SK-N-SH (cell line): ENCODE results near the gene CCDC57. TPM values are rescaled to one million over a fixed set of nuclear protein-coding genes. Genes with fewer than 3 reads are reported as not detected.

Experiments
- CTCF ChIA-PET: fragments of 300-600, 350-600 bp; formaldehyde crosslinking; extraction: SDS; loops from one replicate; lab custom pipeline; 2021; lab: Yijun Ruan, JAX
- POLR2A ChIA-PET: fragments of 350-600 bp; sonication (Branson Sonifier 250); formaldehyde crosslinking; extraction: SDS; loops from one replicate; lab custom pipeline; 2020; ENCODE audit warnings: antibody characterized with exemption, inconsistent platforms; lab: Yijun Ruan, JAX
- DNase-seq: peaks from one replicate; pipeline ENCODE4 v3.0.0; 2012
- H2AFZ ChIP-seq: fragments of 200-600 bp; sonication (generic); 2 replicates; pipeline ENCODE4 v1.8.1; 2016; ENCODE audit warnings: antibody characterized with exemption, mild to moderate bottlenecking, low read depth
- H3F3A ChIP-seq: fragments of 200-600 bp; sonication (generic); replicated peaks from 2 replicates; pipeline ENCODE3; 2016; ENCODE audit warnings: antibody characterized with exemption, mild to moderate bottlenecking; ENCODE audit not compliant: insufficient read depth
- H3K27ac ChIP-seq, 2 experiments: fragments of 200-500 bp in 1 of 2; fragments of 200-600 bp in 1 of 2; sonication (Bioruptor generic) in 1 of 2; sonication (generic), shearing (Covaris generic) in 1 of 2; 2 replicates each; pipeline versions ENCODE4 v1.5.1 to v1.6.1; 2014 to 2016; ENCODE audit warnings: low read depth in 2 of 2, inconsistent platforms in 1 of 2, low read length in 1 of 2, mild to moderate bottlenecking in 1 of 2, mixed read lengths in 1 of 2
- H3K27me3 ChIP-seq: fragments of 200-600 bp; sonication (generic), shearing (Covaris generic); 2 replicates; pipeline ENCODE4 v1.6.1; 2016; ENCODE audit warnings: mixed run types; ENCODE audit not compliant: insufficient read depth
- H3K36me3 ChIP-seq, 2 experiments: fragments of 200-500 bp in 1 of 2; fragments of 200-600 bp in 1 of 2; sonication (Bioruptor generic) in 1 of 2; sonication (generic) in 1 of 2; replicated peaks in 1 of 2; 2 replicates each; pipeline versions ENCODE3 to v1.5.1; 2014 to 2016; ENCODE audit warnings: low read length in 1 of 2, mild to moderate bottlenecking in 1 of 2; ENCODE audit not compliant: insufficient read depth in 2 of 2, control insufficient read depth in 1 of 2
- H3K4me1 ChIP-seq, 2 experiments: fragments of 200-500 bp in 1 of 2; fragments of 200-600 bp in 1 of 2; sonication (Bioruptor generic) in 1 of 2; sonication (generic), shearing (Covaris generic) in 1 of 2; 2 replicates each; pipeline versions ENCODE4 v1.5.1 to v1.6.1; 2014 to 2016; ENCODE audit warnings: low read depth in 1 of 2, low read length in 1 of 2, mixed run types in 1 of 2; ENCODE audit not compliant: insufficient read depth in 2 of 2, control insufficient read depth in 1 of 2
- H3K4me2 ChIP-seq: fragments of 200-600 bp; sonication (generic), shearing (Covaris generic); 2 replicates; pipeline ENCODE4 v1.6.1; 2017; ENCODE audit warnings: mixed run types
- H3K4me3 ChIP-seq, 2 experiments: fragments of 200-500 bp in 1 of 2; fragments of 200-600 bp in 1 of 2; sonication (Bioruptor generic) in 1 of 2; sonication (generic), shearing (Covaris generic) in 1 of 2; 2 replicates each; pipeline versions ENCODE4 v1.5.1 to v1.8.1; 2014 to 2016; ENCODE audit warnings: low read depth in 2 of 2, inconsistent platforms in 1 of 2, low read length in 1 of 2, mild to moderate bottlenecking in 1 of 2, mixed read lengths in 1 of 2, moderate library complexity in 1 of 2
- H3K79me2 ChIP-seq: fragments of 200-600 bp; sonication (generic); 2 replicates; pipeline ENCODE4 v1.8.1; 2017; ENCODE audit warnings: mild to moderate bottlenecking; ENCODE audit not compliant: insufficient read depth
- H3K9ac ChIP-seq: fragments of 200-600 bp; sonication (generic); 2 replicates; pipeline ENCODE4 v1.6.1; 2017; ENCODE audit warnings: mixed run types
- H3K9me2 ChIP-seq: fragments of 200-600 bp; sonication (generic); 2 replicates; pipeline ENCODE4 v1.6.1; 2017; ENCODE audit warnings: mixed run types
- H3K9me3 ChIP-seq: fragments of 200-600 bp; sonication (generic); 2 replicates; pipeline ENCODE4 v1.6.1; 2017; ENCODE audit warnings: mixed run types, mild to moderate bottlenecking, moderate library complexity
- H4K20me1 ChIP-seq: fragments of 200-600 bp; sonication (generic); 2 replicates; pipeline ENCODE4 v1.6.1; 2017; ENCODE audit warnings: mild to moderate bottlenecking, mixed run types; ENCODE audit not compliant: insufficient read depth
- CHD2 ChIP-seq: fragments of 150-350 bp; IDR thresholded peaks from 2 replicates; pipeline ENCODE4 v1.6.1; 2018; ENCODE audit warnings: low read length; ENCODE audit not compliant: partially characterized antibody
- EP300 ChIP-seq, 2 experiments: IDR thresholded peaks; 2 replicates each; pipeline versions ENCODE4 v1.4.0 to v1.6.1; 2012; ENCODE audit warnings: borderline replicate concordance in 1 of 2, low read depth in 1 of 2, low read length in 1 of 2
- EZH2phosphoT487 ChIP-seq: fragments of 200-600 bp; sonication (generic); IDR thresholded peaks from 2 replicates; pipeline ENCODE4 v1.6.1; 2017; ENCODE audit warnings: low read depth, mixed run types, mild to moderate bottlenecking, antibody characterized with exemption, moderate library complexity, borderline replicate concordance
- FOSL2 ChIP-seq: IDR thresholded peaks from 2 replicates; pipeline ENCODE4 v1.4.0; 2012; ENCODE audit warnings: low read depth, mild to moderate bottlenecking, moderate library complexity, borderline replicate concordance
- FOXJ3 ChIP-seq: sonication (generic); formaldehyde crosslinking; IDR thresholded peaks from 2 replicates; pipeline ENCODE4 v1.5.1; 2020; ENCODE audit warnings: mild to moderate bottlenecking, missing genetic modification reagents
- GATA2 ChIP-seq: sonication (generic); formaldehyde crosslinking; IDR thresholded peaks from 2 replicates; pipeline ENCODE4 v1.5.0; 2020; ENCODE audit warnings: mild to moderate bottlenecking, missing genetic modification reagents
- MXI1 ChIP-seq: IDR thresholded peaks from 2 replicates; pipeline ENCODE4 v1.6.1; 2012; ENCODE audit warnings: mild to moderate bottlenecking, low read depth, low read length, improper control_type of control experiment
- POLR2AphosphoS5 ChIP-seq: IDR thresholded peaks from 2 replicates; pipeline ENCODE4 v1.6.1; 2012; ENCODE audit warnings: low read depth, low read length
- RCOR1 ChIP-seq: fragments of 150-350 bp; IDR thresholded peaks from 2 replicates; pipeline ENCODE4 v1.6.1; 2017; ENCODE audit warnings: antibody characterized with exemption, low read length
- RXRA ChIP-seq: IDR thresholded peaks from 2 replicates; pipeline ENCODE4 v1.4.0; 2012; ENCODE audit warnings: low read depth, mild to moderate bottlenecking, borderline replicate concordance
- TAF1 ChIP-seq: IDR thresholded peaks from 2 replicates; pipeline ENCODE4 v1.6.1; 2012; ENCODE audit warnings: low read depth, mild to moderate bottlenecking, low read length, moderate library complexity, borderline replicate concordance
- TCF12 ChIP-seq: IDR thresholded peaks from 2 replicates; pipeline ENCODE4 v1.4.0; 2012
- USF2 ChIP-seq: fragments of 150-350 bp; IDR thresholded peaks from 2 replicates; pipeline ENCODE4 v1.6.1; 2017; ENCODE audit warnings: antibody characterized with exemption, low read length, low read depth, borderline replicate concordance
- WGBS: methylation state at CpG from one replicate; pipeline ENCODE4 v1.1.6; 2017; ENCODE audit warnings: low lambda C conversion rate; 5-methylcytosine and 5-hydroxymethylcytosine counted together
- polyA plus RNA-seq, 3 experiments: library from polyadenylated mRNA; depleted of rRNA; stranded (reverse); fragments of >200 nt; gene quantifications; 2 replicates each; pipeline ENCODE4 v1.2.3, GENCODE V29; 2012
- TF ChIP-seq, protein P1 (sequence below): fragments of 200-600 bp; sonication (generic); IDR thresholded peaks from 2 replicates; pipeline ENCODE4 v1.6.1; 2017; ENCODE audit warnings: antibody characterized with exemption, mild to moderate bottlenecking, moderate library complexity
- TF ChIP-seq, protein P2 (sequence below): IDR thresholded peaks from 2 replicates; pipeline ENCODE4 v1.4.0; 2012; ENCODE audit warnings: low read depth, borderline replicate concordance
- TF ChIP-seq, protein P3 (sequence below): IDR thresholded peaks from 2 replicates; pipeline ENCODE4 v1.6.1; 2012; ENCODE audit warnings: mild to moderate bottlenecking, low read depth, low read length, moderate library complexity

Gene CCDC57
- polyA plus RNA-seq, 1 of the 3 experiments (the other 2 are of a cell fraction): 68.6 TPM

- H3K9me2 ChIP-seq: no peaks in the 10 kb centered on the region
- DNase-seq: no peak
- peak overlapping the region; percentile 19; the same call in 1 of the 2 replicates for H3K4me2 ChIP-seq
- TF ChIP-seq RXRA (no peak), EZH2phosphoT487 (no peak), CHD2 (no peak), POLR2AphosphoS5 (no peak), TCF12 (no peak), FOXJ3 (CRISPR knock-in tag) (no peak), EP300 (IDR thresholded peaks at IDR 0.05; ENCODE audit: borderline replicate concordance in 1 of 2, low read depth in 1 of 2, low read length in 1 of 2) (no peak), FOSL2 (no peak), USF2 (no peak), MXI1 (no peak), TAF1 (no peak), GATA2 (no peak), RCOR1 (no peak)
- TF ChIP-seq, protein P1, sequence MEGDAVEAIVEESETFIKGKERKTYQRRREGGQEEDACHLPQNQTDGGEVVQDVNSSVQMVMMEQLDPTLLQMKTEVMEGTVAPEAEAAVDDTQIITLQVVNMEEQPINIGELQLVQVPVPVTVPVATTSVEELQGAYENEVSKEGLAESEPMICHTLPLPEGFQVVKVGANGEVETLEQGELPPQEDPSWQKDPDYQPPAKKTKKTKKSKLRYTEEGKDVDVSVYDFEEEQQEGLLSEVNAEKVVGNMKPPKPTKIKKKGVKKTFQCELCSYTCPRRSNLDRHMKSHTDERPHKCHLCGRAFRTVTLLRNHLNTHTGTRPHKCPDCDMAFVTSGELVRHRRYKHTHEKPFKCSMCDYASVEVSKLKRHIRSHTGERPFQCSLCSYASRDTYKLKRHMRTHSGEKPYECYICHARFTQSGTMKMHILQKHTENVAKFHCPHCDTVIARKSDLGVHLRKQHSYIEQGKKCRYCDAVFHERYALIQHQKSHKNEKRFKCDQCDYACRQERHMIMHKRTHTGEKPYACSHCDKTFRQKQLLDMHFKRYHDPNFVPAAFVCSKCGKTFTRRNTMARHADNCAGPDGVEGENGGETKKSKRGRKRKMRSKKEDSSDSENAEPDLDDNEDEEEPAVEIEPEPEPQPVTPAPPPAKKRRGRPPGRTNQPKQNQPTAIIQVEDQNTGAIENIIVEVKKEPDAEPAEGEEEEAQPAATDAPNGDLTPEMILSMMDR: no peak
- TF ChIP-seq, protein P2, sequence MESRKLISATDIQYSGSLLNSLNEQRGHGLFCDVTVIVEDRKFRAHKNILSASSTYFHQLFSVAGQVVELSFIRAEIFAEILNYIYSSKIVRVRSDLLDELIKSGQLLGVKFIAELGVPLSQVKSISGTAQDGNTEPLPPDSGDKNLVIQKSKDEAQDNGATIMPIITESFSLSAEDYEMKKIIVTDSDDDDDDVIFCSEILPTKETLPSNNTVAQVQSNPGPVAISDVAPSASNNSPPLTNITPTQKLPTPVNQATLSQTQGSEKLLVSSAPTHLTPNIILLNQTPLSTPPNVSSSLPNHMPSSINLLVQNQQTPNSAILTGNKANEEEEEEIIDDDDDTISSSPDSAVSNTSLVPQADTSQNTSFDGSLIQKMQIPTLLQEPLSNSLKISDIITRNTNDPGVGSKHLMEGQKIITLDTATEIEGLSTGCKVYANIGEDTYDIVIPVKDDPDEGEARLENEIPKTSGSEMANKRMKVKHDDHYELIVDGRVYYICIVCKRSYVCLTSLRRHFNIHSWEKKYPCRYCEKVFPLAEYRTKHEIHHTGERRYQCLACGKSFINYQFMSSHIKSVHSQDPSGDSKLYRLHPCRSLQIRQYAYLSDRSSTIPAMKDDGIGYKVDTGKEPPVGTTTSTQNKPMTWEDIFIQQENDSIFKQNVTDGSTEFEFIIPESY: no peak
- TF ChIP-seq, protein P3, sequence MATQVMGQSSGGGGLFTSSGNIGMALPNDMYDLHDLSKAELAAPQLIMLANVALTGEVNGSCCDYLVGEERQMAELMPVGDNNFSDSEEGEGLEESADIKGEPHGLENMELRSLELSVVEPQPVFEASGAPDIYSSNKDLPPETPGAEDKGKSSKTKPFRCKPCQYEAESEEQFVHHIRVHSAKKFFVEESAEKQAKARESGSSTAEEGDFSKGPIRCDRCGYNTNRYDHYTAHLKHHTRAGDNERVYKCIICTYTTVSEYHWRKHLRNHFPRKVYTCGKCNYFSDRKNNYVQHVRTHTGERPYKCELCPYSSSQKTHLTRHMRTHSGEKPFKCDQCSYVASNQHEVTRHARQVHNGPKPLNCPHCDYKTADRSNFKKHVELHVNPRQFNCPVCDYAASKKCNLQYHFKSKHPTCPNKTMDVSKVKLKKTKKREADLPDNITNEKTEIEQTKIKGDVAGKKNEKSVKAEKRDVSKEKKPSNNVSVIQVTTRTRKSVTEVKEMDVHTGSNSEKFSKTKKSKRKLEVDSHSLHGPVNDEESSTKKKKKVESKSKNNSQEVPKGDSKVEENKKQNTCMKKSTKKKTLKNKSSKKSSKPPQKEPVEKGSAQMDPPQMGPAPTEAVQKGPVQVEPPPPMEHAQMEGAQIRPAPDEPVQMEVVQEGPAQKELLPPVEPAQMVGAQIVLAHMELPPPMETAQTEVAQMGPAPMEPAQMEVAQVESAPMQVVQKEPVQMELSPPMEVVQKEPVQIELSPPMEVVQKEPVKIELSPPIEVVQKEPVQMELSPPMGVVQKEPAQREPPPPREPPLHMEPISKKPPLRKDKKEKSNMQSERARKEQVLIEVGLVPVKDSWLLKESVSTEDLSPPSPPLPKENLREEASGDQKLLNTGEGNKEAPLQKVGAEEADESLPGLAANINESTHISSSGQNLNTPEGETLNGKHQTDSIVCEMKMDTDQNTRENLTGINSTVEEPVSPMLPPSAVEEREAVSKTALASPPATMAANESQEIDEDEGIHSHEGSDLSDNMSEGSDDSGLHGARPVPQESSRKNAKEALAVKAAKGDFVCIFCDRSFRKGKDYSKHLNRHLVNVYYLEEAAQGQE: no peak
- no peaks in the 10 kb centered on the region for H3K9me3 ChIP-seq
- H3K79me2 ChIP-seq: peaks cover 79% of the 10 kb centered on the region
- H3K4me1 ChIP-seq: peaks cover 9 to 11% of the 10 kb centered on the region in 2 experiments; a peak in 2 of 4 replicates
- no peak overlapping the region for H3K4me3 ChIP-seq
- H4K20me1 ChIP-seq: peaks cover 34% of the 10 kb centered on the region
- peaks cover under 1% of the 10 kb centered on the region for H3F3A ChIP-seq
- no peak overlapping the region for H3K9ac ChIP-seq
- H3K36me3 ChIP-seq: peaks cover 0 to 7% of the 10 kb centered on the region in 2 experiments
- H3K27me3 ChIP-seq: no peaks in the 10 kb centered on the region
- no peak overlapping the region for H2AFZ ChIP-seq
- H3K27ac ChIP-seq: no peak overlapping the region
- POLR2A ChIA-PET: interaction anchor here (0.6 kb wide), 1 partner anchor 17 kb away, joined by 3 read pairs; no protein-coding TSS in a partner anchor
- WGBS: 72% methylated on average over 16 of the region's 18 CpGs
- CTCF ChIA-PET: interaction anchor here (0.7 kb wide), 1 partner anchor 91 kb away, joined by 3 read pairs; no protein-coding TSS in a partner anchor
Measured at GRCh38 chr17:82231312-82231561, 18.6 kb upstream of the CCDC57 start.
